CD8-positive, alpha-beta memory T cell (primary cell): ENCODE measurements around the gene FOXR2. TPM values are rescaled to one million over a fixed set of nuclear protein-coding genes. Genes with fewer than 3 reads are reported as not detected.

Experiments
- CTCF ChIA-PET: fragments of 350-600 bp; sonication (Branson Sonifier 250); formaldehyde crosslinking; loops from one replicate; lab custom pipeline; 2021; ENCODE audit warnings: antibody characterized with exemption; lab: Charles Lee
- POLR2A ChIA-PET: fragments of 350-600 bp; sonication (Branson Sonifier 250); formaldehyde crosslinking; loops from one replicate; lab custom pipeline; 2021; ENCODE audit warnings: antibody characterized with exemption; lab: Charles Lee
- DNase-seq, 5 donors: peaks; one replicate each; pipeline versions ENCODE4 v3.0.0 to v3.0.0-alpha.2; 2020 to 2022; ENCODE audit warnings: mixed read lengths in 1 of 5
- H3K27ac ChIP-seq: one replicate; pipeline ENCODE4 v1.7.0; 2013; ENCODE audit warnings: low read depth, mild to moderate bottlenecking, low read length, moderate library complexity
- H3K27me3 ChIP-seq: 2 replicates; pipeline ENCODE4 v1.7.0; 2013; ENCODE audit warnings: low read length, mild to moderate bottlenecking; ENCODE audit not compliant: insufficient read depth, poor library complexity, severe bottlenecking
- H3K36me3 ChIP-seq: 2 replicates; pipeline ENCODE4 v1.7.0; 2013; ENCODE audit warnings: mild to moderate bottlenecking, low read length, moderate library complexity; ENCODE audit not compliant: insufficient read depth
- H3K4me1 ChIP-seq: 2 replicates; pipeline ENCODE4 v1.7.0; 2013; ENCODE audit warnings: mild to moderate bottlenecking, low read length, moderate library complexity; ENCODE audit not compliant: insufficient read depth
- H3K4me3 ChIP-seq: 2 replicates; pipeline ENCODE4 v1.7.0; 2013; ENCODE audit warnings: mild to moderate bottlenecking, low read length
- H3K9me3 ChIP-seq: 2 replicates; pipeline ENCODE4 v1.7.0; 2013; ENCODE audit warnings: mild to moderate bottlenecking, low read length
- H3K27ac Mint-ChIP-seq, 8 donors: one replicate each; pipeline ENCODE4 v1.8.0; 2020 to 2021; ENCODE audit warnings: mixed read lengths in 8 of 8, mild to moderate bottlenecking in 6 of 8, inconsistent platforms in 3 of 8, moderate library complexity in 3 of 8
- H3K27me3 Mint-ChIP-seq, 2 donors: one replicate each; pipeline ENCODE4 v1.8.0; 2020 to 2021; ENCODE audit warnings: mixed read lengths in 2 of 2, mild to moderate bottlenecking in 1 of 2, moderate library complexity in 1 of 2
- H3K36me3 Mint-ChIP-seq, 3 donors: one replicate each; pipeline ENCODE4 v1.8.0; 2020 to 2021; ENCODE audit warnings: mixed read lengths in 3 of 3, inconsistent platforms in 1 of 3, mild to moderate bottlenecking in 1 of 3
- H3K4me1 Mint-ChIP-seq, 3 donors: one replicate each; pipeline ENCODE4 v1.8.0; 2020 to 2021; ENCODE audit warnings: mixed read lengths in 3 of 3, inconsistent platforms in 1 of 3, mild to moderate bottlenecking in 1 of 3
- H3K4me3 Mint-ChIP-seq, 7 donors: one replicate each; pipeline ENCODE4 v1.8.0; 2020 to 2021; ENCODE audit warnings: mixed read lengths in 7 of 7, mild to moderate bottlenecking in 6 of 7, moderate library complexity in 4 of 7, inconsistent platforms in 2 of 7
- H3K9me3 Mint-ChIP-seq, 5 donors: one replicate each; pipeline ENCODE4 v1.8.0; 2020 to 2022; ENCODE audit warnings: mixed read lengths in 5 of 5, mild to moderate bottlenecking in 3 of 5, moderate library complexity in 2 of 5, inconsistent platforms in 1 of 5
- polyA plus RNA-seq: library from polyadenylated mRNA; unstranded; fragments of 300-500 nt; fragmentation: Illumina TruSeq; gene quantifications from one replicate; pipeline ENCODE4 v1.2.3, GENCODE V29; 2021
- total RNA-seq, 2 experiments: library from RNA; stranded (reverse); gene quantifications; one replicate each; pipeline ENCODE4 v1.2.3, GENCODE V29; 2021

The FOXR2 gene, protein sequence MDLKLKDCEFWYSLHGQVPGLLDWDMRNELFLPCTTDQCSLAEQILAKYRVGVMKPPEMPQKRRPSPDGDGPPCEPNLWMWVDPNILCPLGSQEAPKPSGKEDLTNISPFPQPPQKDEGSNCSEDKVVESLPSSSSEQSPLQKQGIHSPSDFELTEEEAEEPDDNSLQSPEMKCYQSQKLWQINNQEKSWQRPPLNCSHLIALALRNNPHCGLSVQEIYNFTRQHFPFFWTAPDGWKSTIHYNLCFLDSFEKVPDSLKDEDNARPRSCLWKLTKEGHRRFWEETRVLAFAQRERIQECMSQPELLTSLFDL
- total RNA-seq (not detected), polyA plus RNA-seq (not detected)

DNA sequence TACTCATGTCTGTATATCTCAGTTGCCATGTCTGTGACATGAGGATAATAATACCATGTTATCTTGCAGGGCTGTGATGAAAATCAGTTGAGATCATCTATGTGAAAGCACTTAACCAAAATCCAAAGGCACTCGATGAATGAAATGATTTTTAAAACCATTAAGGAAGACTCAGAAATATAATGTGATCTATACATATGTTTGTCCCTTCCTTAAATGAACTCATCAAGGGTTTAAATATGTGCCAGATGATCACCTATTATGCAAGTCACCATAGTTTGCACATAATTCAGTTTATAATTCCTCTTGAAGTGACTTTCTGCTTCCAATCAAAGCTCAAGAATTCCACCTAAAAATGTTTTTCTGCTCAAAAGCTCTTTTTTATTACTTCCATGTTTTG lies at the start of gene FOXR2:
Gene FOXR2, plus strand, starts transcription at position 301 of the 400 bp plus-strand sequence. CDS start 312 bp downstream, outside the sequence.
- H3K9me3 ChIP-seq: no peaks in the 10 kb centered on the region
- H3K36me3 Mint-ChIP-seq: no peaks in the 10 kb centered on the region
- H3K4me1 Mint-ChIP-seq: no peaks in the 10 kb centered on the region
- H3K27ac Mint-ChIP-seq: no peak within 1 kb of the TSS
- H3K36me3 ChIP-seq: no peaks in the 10 kb centered on the region
- H3K4me1 ChIP-seq: no peaks in the 10 kb centered on the region
- H3K27me3 ChIP-seq: no peaks in the 10 kb centered on the region
- no peak for DNase-seq
- H3K27ac ChIP-seq: no peak within 1 kb of the TSS
- POLR2A ChIA-PET: no interaction called here
- peaks cover 9 to 11% of the 10 kb centered on the region in 2 donors for H3K27me3 Mint-ChIP-seq
- peaks cover 0 to 4% (median 0%) of the 10 kb centered on the region in 5 donors for H3K9me3 Mint-ChIP-seq
- no peak within 1 kb of the TSS for H3K4me3 Mint-ChIP-seq
- CTCF ChIA-PET: no interaction called here
- no peak within 1 kb of the TSS for H3K4me3 ChIP-seq

DNA sequence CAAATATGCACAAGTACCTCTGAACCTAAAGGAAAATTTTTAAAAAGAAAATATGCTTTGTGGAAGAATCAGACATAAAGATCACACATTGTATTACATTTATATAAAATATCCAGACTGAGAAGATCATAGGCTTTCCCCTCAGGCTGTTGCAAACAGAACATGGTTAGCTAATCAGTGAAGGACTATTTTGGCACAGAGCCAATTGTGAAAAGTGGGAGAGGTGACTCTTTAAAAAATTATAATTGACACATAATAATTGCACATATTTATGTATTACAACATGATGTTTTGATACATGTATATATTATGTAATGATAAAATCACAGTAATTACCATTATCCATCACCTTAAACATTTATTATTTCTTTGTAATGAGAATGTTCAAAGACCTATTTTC lies 44.1 kb upstream of the FOXR2 start:
- Histone ChIP-seq H3K27ac (no peak overlapping the region), H3K9me3 (no peaks in the 10 kb centered on the region), H3K4me3 (no peak overlapping the region), H3K36me3 (no peaks in the 10 kb centered on the region), H3K4me1 (no peaks in the 10 kb centered on the region), H3K27me3 (no peaks in the 10 kb centered on the region)
- Mint-ChIP-seq H3K9me3 (peaks cover 4 to 18% (median 8%) of the 10 kb centered on the region in 5 donors), H3K4me1 (no peaks in the 10 kb centered on the region), H3K27me3 (peaks cover 0 to 14% of the 10 kb centered on the region in 2 donors), H3K27ac (no peak overlapping the region), H3K4me3 (no peak overlapping the region), H3K36me3 (peaks cover 0 to 1% (median 0%) of the 10 kb centered on the region in 3 donors)
- CTCF ChIA-PET: no interaction called here
- no peak for DNase-seq
- POLR2A ChIA-PET: no interaction called here

DNA sequence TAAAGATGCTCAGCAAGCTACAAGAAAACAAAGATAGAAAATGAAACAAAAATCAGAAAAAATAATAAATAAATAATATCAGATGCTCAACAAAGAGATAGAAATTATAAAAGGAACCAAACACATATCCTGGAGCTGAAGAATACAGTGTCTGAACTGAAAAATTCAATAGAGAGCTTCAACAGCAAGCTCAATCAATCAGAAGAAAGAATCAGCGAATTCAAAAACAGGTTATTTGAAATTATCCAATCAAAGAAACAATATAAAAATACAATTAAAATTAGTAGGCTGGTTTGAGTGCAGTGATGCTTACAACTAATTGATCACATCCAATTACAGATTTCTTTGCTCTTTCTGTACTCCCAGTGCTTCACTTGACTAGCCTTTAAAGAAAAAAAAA lies 40.8 kb upstream of the FOXR2 start:
- H3K4me3 ChIP-seq: no peak overlapping the region
- no peaks in the 10 kb centered on the region for H3K4me1 ChIP-seq
- ChIA-PET POLR2A (no interaction called here), CTCF (no interaction called here)
- Mint-ChIP-seq H3K36me3 (peaks cover 0 to 1% (median 0%) of the 10 kb centered on the region in 3 donors), H3K27me3 (peaks cover 3 to 8% of the 10 kb centered on the region in 2 donors), H3K4me3 (no peak overlapping the region), H3K27ac (no peak overlapping the region), H3K9me3 (peaks cover 4 to 18% (median 8%) of the 10 kb centered on the region in 5 donors), H3K4me1 (no peaks in the 10 kb centered on the region)
- no peaks in the 10 kb centered on the region for H3K9me3 ChIP-seq
- H3K27ac ChIP-seq: no peak overlapping the region
- H3K27me3 ChIP-seq: no peaks in the 10 kb centered on the region
- H3K36me3 ChIP-seq: no peaks in the 10 kb centered on the region
- no peak for DNase-seq

DNA sequence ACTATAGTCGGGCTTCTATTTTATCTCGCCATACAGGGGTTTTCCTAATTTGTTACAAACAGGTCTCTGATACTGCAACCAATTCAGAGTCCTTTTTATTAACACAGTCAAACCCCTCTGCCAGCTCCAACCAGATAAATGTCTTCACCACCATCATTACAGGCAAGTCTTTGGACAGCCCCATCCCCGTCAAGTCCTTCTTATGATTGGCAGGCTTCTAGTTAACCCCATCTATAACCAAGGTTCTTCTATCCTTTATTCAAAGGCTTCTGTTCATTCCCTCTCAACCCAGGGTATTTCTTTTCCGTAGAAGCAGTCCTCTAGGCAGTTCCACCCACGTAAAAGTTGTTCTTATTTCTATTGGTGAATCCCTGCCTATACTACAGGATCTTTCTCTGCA lies 29.9 kb upstream of the FOXR2 start:
- H3K4me3 ChIP-seq: no peak overlapping the region
- H3K4me1 ChIP-seq: no peaks in the 10 kb centered on the region
- Mint-ChIP-seq H3K27me3 (peaks cover 0 to 2% of the 10 kb centered on the region in 2 donors), H3K4me3 (no peak overlapping the region), H3K4me1 (no peaks in the 10 kb centered on the region), H3K36me3 (no peaks in the 10 kb centered on the region), H3K9me3 (peaks cover 0 to 6% (median 0%) of the 10 kb centered on the region in 5 donors), H3K27ac (no peak overlapping the region)
- H3K9me3 ChIP-seq: no peaks in the 10 kb centered on the region
- no peak for DNase-seq
- H3K27me3 ChIP-seq: no peaks in the 10 kb centered on the region
- H3K27ac ChIP-seq: no peak overlapping the region
- POLR2A ChIA-PET: no interaction called here
- no peaks in the 10 kb centered on the region for H3K36me3 ChIP-seq
- CTCF ChIA-PET: no interaction called here

DNA sequence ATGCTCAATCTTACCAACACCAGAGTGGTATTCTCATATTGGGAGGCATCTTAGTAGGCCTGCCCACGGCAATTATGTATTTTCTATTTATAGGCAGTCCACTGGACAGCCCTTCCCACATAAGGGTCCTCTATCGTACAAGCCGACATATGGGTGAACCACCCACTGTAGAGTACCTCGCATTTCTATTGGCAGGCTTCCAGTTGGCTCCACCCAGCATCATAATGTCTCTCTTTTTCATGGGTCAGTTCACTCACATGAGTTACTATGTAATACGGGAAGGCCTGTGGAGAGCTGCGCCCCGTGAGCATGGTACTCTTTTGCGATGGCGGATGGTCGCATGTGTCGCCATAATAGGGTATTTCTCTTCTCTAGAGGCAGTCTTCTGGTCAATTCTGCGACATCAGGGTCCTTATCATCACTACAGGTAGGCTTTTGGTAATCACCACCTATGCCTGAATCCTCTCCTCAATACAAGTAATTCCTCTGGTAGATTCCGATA lies 29.4 kb upstream of the FOXR2 start:
- no peaks in the 10 kb centered on the region for H3K9me3 ChIP-seq
- Mint-ChIP-seq H3K4me3 (no peak overlapping the region), H3K4me1 (no peaks in the 10 kb centered on the region), H3K36me3 (no peaks in the 10 kb centered on the region), H3K9me3 (peaks cover 0 to 6% (median 0%) of the 10 kb centered on the region in 5 donors), H3K27me3 (peaks cover 0 to 2% of the 10 kb centered on the region in 2 donors), H3K27ac (no peak overlapping the region)
- H3K36me3 ChIP-seq: no peaks in the 10 kb centered on the region
- H3K4me3 ChIP-seq: no peak overlapping the region
- no peaks in the 10 kb centered on the region for H3K4me1 ChIP-seq
- H3K27ac ChIP-seq: no peak overlapping the region
- ChIA-PET CTCF (no interaction called here), POLR2A (no interaction called here)
- no peaks in the 10 kb centered on the region for H3K27me3 ChIP-seq
- no peak for DNase-seq

DNA sequence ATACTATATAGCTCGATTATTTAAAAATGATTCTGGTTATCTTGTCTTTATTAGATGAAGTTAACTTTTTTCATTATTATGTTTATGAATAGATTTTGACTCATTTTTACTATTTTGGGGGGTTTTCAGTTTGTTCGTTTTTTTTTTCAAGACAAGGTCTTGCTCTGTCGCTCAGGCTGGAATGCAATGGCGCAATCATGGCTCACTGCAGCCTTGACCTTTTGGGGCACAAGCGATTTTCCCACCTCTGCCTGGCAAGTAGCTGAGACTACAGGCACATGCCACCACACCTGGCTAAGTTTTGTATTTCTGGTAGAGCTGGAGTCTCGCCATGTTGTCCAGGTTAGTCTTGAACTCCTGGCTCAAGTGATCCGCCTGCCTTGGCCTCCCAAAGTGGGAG lies 24.9 kb upstream of the FOXR2 start:
- Mint-ChIP-seq H3K27ac (no peak overlapping the region), H3K27me3 (peaks cover 3 to 7% of the 10 kb centered on the region in 2 donors), H3K4me1 (no peaks in the 10 kb centered on the region), H3K4me3 (no peak overlapping the region), H3K9me3 (peaks cover 0 to 3% (median 2%) of the 10 kb centered on the region in 5 donors), H3K36me3 (no peaks in the 10 kb centered on the region)
- POLR2A ChIA-PET: no interaction called here
- Histone ChIP-seq H3K4me1 (no peaks in the 10 kb centered on the region), H3K4me3 (no peak overlapping the region), H3K9me3 (no peaks in the 10 kb centered on the region), H3K27ac (no peak overlapping the region), H3K36me3 (no peaks in the 10 kb centered on the region), H3K27me3 (no peaks in the 10 kb centered on the region)
- CTCF ChIA-PET: no interaction called here
- no peak for DNase-seq

DNA sequence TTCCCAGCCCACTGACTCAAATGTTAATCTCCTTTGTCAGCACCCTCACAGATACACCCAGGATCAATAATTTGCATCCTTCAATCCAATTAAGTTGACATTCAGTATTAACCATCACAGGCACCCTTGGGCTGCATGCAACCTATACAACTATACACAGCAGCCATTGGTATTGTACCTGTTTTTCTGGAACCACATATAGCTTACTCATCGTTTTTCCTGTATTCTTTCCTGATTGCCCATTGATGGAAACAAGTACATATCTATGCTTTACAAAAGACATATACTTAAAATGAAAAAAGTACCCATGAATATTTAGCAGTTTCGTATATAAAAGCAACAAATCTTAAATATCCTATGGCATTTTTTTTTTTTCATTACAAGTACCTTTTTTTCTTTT lies 3.7 kb upstream of the FOXR2 start:
- Histone ChIP-seq H3K9me3 (no peaks in the 10 kb centered on the region), H3K4me3 (no peak overlapping the region), H3K4me1 (no peaks in the 10 kb centered on the region), H3K27me3 (no peaks in the 10 kb centered on the region), H3K36me3 (no peaks in the 10 kb centered on the region), H3K27ac (no peak overlapping the region)
- Mint-ChIP-seq H3K36me3 (no peaks in the 10 kb centered on the region), H3K27me3 (peaks cover 6 to 10% of the 10 kb centered on the region in 2 donors), H3K9me3 (peaks cover 0 to 3% (median 0%) of the 10 kb centered on the region in 5 donors), H3K27ac (no peak overlapping the region), H3K4me3 (no peak overlapping the region), H3K4me1 (no peaks in the 10 kb centered on the region)
- ChIA-PET CTCF (no interaction called here), POLR2A (no interaction called here)
- DNase-seq: no peak

DNA sequence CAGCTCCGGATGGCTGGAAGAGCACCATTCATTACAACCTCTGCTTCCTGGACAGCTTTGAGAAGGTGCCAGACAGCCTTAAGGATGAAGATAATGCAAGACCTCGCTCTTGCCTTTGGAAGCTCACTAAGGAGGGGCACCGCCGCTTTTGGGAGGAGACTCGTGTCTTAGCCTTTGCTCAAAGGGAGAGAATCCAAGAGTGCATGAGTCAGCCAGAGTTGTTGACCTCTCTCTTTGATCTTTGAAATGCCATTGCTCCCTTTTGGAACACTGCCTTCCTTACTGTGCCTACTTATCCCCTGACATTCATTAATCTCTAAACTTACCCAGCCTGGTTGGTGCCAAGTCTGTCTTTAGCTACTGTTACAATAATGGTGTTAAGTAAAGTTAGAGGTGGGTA lies 1.2 kb downstream of the FOXR2 start:
- ChIA-PET POLR2A (no interaction called here), CTCF (no interaction called here)
- Histone ChIP-seq H3K9me3 (no peaks in the 10 kb centered on the region), H3K27ac (no peak overlapping the region), H3K27me3 (no peaks in the 10 kb centered on the region), H3K4me1 (no peaks in the 10 kb centered on the region), H3K4me3 (no peak overlapping the region), H3K36me3 (no peaks in the 10 kb centered on the region)
- peaks cover 0 to 4% (median 0%) of the 10 kb centered on the region in 5 donors for H3K9me3 Mint-ChIP-seq
- no peak overlapping the region for H3K27ac Mint-ChIP-seq
- no peak for DNase-seq
- no peaks in the 10 kb centered on the region for H3K36me3 Mint-ChIP-seq
- no peaks in the 10 kb centered on the region for H3K4me1 Mint-ChIP-seq
- H3K27me3 Mint-ChIP-seq: peaks cover 10 to 14% of the 10 kb centered on the region in 2 donors
- H3K4me3 Mint-ChIP-seq: no peak overlapping the region
